ENCODE results near the gene PAK5.
A peak's percentile ranks its signal among the peaks of the same experiment; 100 is the strongest.

The PAK5 gene

DNA sequence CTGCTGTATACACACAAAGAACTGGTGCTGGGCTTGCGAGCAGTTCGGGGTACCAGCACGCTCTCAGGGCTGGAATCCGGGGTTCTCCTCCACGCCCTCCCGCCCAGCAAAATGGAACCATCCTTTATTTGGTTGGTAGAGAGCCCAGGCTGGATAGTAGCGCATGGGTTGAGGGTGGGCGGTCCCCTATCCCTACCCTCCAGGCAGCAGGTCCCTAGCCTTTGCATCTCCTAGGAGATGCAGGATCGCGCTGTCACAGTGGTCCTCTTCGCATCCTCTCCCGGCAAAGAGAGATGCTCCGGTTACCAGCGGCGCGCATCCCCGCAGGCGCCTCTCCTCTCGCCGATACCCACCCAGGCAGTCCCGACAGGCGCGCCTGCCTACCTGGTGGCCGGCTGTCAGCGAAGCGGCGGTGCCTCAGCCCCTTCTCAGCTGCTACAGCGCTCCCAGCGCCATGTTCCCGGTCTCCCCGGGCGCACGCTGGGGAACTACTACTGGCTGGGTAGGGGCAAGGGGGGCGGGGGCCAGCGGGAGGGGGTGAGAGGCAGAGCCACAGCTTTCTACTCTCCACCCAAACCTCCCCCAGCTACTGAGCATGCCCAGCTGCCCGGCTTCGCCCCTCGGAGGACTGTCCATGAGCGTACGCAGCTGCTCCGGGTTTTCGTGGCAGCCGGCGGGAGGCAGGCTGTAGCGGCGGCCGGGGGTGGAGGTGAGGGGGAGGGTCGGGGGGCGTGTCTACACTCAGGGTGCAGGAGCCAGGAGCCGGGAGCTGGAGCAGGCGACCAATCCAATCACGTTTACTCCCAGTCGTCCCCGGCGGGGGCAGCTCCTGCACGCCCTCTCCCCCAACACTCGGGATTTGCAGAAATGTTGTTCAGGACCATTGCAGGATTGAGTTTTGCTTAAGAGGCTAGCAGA, at the start of gene PAK5:
PAK5 (minus strand) TSS at position 699 of the 918 bp plus-strand sequence. CDS start 194,748 bp downstream, outside the sequence.
- peak; percentile 10 for DNase-seq (ENCODE audit: low read depth)

DNA sequence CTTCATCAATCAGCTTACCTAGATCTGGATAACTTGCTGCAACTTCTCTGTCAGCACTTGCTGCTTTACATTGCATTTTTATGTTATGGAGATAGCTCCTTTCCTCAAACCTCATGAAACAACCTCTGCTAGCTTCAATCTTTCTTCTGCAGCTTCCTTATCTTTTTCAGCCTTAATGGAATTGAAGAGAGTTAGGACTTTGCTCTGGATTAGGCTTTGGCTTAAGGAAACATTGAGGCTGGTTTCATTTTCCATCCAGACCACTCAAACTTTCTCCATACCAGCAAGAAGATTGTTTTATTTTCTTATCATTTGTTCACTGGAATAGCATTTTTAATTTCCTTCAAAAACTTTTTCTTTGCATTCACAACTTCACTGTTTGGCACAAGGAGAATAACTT, 48.8 kb upstream of the PAK5 start:
- DNase-seq (ENCODE audit: low read depth), result no peak

DNA sequence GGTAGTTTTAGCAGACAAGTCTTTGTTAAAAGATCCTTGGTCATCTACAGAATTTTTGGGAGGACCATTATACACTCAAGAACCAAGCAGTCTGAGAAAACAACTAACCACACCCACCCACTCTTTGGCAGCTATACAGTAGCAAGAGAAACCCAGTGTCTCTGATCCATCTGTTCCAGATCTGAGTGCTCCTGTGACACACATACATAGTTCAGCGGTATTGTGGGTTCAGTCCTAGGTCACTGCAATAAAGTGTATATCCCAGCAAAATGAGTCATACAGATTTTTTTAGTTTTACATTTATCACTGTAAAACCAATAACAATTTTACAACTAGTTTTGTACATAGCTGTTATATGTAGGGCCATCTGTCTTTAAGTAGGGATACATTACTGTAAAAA, 47.4 kb upstream of the PAK5 start:
- peak; percentile 13 for DNase-seq (ENCODE audit: low read depth)

DNA sequence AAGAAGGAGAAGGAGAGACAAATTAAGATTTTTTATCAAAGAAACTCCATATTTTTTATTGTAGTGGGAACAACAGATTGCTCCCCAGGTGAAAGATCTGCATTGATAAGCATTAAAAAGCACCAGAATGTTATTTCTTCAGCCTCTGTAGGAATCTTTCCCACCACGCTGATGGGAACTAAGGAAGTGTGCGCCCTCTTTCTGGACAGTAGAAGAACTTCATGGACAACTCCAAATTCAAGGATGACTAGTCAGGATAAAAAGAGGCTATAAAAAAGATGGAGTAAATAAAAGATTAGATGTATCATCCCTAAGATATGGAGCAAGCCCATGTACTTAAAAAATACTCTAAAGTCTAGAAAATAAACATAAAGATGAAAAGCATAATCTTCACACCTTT, 45.8 kb upstream of the PAK5 start:
- no peak for DNase-seq (ENCODE audit: low read depth)

DNA sequence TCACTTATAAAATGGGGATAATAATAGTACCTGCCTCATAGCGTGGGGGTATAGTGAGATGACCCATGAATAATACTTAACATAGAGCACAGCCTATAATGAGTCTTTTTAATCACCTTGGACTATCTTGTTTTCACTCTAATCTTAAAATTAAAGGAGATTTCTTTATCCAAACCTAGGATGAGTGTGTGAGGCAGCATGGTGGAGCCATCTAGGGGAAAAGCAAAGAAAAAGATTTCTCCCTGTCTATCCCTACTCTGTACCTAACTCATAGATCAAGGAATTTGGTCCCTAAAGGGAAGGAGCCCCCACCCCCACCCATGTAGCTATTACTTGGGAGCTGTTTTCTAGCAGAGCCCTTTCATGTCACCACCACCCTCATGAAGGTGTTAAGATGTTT, 45.2 kb upstream of the PAK5 start:
- DNase-seq (ENCODE audit: low read depth), result no peak

DNA sequence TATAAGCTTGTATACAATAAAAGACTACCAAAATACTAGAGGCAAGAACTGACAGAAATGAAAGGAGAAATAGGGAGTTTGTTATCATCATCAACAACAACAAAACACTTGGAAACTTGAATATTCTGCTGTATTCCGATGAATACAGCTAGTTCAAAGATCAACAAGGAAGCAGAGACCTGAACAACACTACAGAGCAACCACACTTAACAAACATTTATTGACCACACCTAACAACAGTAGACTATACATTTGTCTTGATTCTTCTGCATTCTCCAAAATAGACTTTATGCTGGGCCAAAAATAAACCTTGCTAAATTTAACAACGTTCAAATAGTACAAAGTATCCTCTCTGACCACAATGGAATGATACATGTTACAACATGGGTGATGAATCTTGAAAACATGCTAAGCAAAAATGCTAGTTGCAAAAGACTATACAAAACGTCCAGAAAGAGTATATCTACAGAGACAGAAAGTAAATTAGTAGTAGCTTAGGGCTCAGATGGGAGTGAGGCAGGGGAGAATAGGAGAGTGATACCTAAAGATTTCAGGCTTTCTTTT, 39.1 kb upstream of the PAK5 start:
- no peak for DNase-seq (ENCODE audit: low read depth)

DNA sequence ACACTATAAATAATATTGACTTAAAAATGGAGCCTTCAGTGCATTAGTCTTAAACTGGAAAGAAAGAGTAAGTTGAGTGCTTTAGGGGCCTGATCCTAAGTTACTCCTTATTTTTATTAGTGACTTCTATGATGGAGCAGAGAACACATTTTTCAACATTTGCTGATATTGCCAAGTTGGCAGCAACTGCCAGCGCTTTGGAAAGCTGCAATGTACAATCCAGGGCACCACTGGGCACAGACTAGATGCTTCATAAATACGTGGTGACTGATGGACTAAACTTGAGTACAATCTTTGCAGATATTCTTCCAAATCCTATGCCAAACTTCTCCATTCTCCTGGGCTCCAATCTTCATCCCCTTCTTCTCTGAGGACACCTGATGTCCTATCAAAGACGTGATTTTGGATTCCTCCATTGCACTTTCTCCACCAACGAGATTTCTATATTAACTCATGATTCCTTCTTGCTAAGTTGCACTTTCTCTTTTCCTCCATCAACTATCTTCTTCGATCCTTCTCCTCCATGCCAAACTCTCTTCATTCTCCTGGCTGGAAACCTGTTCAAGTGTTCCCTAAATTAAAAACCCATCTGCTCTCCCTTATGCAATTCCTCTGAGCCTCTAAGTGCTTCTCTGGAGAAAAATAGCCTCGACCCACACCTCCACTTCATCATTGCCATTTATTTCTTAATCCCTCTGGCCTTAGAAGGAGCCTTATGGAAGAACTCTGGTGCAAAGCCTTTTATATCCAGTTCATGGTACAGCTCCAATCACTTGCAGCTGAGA, 28.5 kb upstream of the PAK5 start:
- no peak for DNase-seq (ENCODE audit: low read depth)

DNA sequence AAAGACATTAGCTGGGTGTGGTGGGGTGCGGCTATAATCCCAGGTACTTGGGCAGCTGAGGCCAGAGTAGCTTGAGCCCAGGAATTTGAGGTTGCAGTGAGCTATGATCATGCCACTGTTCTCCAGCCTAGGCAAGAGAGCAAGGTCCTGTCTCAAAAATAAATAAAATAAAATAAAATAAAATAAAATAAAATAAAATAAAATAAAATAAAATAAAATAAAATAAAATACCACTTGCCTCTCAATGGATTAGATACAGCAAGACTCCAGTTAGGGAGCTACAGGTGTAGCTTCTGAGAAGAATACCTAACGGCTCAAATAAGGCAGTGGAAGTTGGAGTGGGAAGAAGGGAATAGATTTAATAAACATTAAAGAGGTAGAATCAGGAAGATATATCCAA, 13.7 kb upstream of the PAK5 start:
- DNase-seq (ENCODE audit: low read depth), result no peak

DNA sequence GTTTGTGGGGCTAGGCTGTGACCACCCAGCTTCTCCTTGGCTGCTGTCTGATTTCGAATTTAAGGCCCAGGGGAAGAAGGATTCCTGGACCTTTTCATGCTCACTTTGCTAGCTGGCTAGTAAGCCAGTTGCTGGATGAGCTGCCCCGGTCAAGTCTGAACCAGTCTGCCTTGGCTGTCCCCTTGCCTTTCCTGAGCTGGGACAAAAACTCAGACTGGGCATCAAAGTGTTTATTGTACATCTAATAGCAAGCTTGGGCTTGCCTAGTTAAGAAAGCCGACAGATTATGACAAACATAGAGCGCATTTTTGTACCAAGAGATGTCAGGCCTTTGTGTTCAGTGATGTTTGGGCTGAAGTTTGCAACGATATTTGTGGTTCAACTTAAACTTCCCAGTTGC, 750 bp upstream of the PAK5 start:
- no peak for DNase-seq (ENCODE audit: low read depth)

DNA sequence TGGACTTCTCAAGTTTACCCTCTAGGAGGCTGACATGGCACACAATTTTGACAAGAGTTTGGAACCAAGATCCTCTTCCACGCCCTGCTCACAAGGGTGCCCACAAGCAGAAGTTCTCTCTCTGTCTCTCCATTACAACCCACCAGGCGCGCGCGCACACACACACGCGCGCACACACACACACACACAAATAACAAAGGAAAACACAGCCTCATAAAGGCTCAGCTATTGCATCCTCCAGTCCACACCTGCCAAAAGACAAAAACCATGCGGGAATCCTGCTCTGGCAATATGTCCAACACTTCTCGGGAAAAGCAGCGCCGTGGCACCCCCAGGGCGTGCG, 870 bp downstream of the PAK5 start:
- DNase-seq (ENCODE audit: low read depth), result no peak

DNA sequence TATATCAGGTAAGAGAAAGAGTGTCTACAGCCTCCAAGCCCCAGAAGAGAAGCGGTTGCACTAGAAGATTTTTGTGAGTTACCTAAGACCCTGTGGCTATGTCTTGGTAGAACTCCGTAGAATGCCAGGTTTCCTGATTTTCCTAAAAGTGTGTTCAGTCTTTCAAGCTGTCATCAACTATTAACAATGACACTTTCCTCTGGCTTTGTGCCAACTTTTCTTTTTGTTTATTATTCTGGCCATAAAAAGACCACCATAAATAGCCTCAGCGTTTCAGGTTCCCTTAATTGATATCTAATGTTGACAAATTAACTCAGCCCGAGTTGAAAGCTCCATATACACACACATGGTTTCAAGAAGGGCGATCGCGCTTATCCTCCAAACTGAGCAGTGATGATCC, 1.2 kb downstream of the PAK5 start:
- DNase-seq (ENCODE audit: low read depth), result no peak

DNA sequence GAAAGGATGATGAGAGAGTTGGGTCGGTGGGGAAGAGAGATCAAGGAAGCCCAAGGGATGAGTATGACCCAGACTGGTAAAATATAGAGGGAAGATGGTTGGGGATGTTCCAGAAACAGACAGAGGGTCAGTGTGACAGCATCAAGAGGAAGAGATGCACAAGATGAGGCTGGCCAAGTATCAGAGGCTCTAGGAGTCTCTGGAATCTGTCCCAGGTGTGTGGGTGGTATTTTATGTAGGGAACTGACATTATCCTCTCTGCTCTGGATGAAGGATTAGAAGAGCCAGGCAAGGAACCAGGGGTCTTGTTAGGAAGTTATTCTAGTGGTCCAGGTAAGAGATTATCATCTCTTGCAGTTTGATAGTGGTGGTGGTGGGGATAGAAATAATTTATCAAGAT, 3.6 kb downstream of the PAK5 start:
- no peak for DNase-seq (ENCODE audit: low read depth)

DNA sequence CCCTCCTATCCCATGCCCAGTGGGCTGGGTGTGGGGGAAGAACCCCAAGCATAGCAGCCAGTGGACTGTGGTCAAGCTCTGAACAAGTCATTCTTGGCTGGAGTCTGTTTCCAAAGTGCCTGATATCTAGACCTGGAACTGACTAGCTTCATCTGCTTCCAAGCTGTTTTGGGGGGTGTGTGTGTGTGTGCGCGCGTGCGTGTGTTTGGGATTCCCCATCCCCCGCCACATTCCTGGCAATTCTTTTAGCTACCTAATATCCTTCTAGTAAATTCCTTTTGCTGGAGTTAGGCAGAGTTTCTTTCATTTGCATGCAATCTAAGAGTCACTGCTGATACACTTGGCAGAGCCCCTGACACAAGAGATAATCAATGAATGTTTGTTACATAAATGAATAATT, 7.8 kb downstream of the PAK5 start:
- no peak for DNase-seq (ENCODE audit: low read depth)

DNA sequence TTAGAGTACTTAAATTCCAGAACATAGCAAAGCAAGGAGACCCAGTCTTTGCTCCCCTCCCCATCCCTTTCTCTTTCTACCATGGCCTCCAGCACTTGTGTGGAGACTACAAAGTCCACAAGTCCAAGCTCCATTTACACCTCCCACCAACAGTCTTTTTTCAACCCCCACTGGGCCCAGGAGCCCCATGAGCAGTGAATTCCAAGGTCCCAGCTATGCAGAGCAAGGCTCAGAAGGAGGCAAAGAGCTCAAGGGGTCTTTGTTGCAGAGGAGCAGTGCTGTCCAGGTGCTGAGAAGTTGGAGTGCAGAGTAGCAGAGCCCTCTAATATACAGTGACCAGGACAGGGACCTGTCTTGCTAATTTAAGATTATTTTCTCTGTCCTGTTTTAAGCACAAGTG, 9.0 kb downstream of the PAK5 start:
- DNase-seq (ENCODE audit: low read depth), result no peak

DNA sequence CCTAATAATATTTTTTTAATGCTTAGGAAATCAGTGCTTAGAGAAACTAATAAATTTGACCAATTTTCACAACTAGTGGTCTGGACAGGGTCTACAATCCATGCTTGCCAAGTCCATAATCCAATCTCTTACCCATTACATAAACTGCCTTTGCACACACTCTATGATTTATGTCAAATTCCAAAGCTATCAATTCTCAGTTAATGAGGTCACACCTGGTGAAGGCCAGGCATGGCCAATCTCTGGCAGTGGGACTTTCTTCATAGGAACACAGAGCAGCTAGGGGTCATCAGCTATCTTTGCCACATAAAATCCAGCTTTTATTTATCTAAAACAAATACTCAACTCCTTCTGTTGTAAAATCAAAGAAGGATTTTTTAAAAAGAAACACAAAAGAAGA, 21.2 kb downstream of the PAK5 start:
- no peak for DNase-seq (ENCODE audit: low read depth)

DNA sequence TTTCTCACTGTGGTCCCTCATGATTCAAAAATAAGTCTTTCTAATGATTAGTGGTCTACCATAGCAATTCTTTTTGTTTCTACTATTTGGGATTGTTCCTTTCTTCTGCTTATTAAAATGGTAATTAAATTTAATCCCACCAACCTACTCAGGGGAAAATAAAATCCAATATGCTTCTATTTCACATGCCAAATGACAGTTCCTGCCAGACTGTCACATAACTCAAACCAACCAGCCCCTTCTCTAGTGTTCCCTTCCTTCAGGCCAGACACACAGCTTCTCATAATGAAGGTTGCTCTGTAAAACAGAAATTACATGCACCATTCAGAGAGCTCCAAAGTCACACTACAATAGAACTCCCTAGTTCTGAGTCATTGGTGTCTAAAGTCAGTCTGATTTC, 23.2 kb downstream of the PAK5 start:
- no peak for DNase-seq (ENCODE audit: low read depth)

DNA sequence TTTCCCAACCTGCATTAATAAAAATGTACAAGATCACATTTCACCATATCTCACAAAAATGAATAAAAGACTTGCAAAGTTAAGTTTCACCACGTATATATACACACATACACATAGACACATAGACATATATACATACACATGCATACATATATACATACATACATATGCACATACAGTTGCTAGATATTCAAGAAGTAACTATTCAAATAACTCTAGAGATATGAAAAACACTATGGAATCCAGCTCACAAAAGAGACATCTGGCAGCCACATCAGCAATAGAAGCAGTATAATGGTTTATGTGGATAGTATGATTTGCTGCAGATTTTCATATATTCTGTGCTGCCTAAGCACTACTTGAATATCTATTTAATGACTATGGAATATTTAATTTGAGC, 28.1 kb downstream of the PAK5 start:
- DNase-seq (ENCODE audit: low read depth), result no peak

DNA sequence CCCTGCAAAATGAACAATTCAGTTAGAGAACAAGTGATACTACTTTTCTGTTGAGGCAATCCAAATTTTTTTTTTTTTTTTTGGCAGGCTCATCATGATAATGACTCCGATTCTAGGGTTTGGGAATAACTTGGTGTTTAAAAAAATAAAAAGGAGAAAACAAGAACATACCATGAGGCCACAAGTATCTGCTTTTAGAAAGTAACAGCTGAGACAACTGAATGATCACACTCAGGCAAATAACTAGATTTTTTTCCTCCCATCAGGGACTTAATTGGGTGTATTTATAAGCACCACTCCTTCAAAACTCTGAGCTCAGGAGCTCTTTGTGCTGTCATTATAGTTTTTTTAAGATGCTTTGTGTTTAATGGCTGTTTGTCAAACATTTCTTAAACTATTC, 29.6 kb downstream of the PAK5 start:
- DNase-seq (ENCODE audit: low read depth), result no peak

DNA sequence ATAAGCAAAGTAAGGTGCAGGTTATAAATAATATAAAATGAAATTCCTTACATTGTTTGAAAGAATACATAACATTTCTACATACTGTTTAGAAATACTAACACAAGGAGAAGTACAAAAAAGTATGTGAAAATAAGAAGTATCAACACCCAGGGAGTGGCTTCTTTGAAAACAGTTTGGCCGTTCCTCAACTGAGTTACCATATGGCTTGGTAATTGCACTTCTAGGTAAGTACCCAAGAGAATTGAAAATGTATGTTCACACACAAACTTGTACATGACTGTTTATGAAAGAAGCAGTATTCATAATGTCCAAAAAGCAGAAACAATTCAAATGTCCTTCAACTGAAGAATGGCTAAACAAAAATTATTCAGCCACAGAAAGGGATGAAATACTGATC, 30.7 kb downstream of the PAK5 start:
- no peak for DNase-seq (ENCODE audit: low read depth)

DNA sequence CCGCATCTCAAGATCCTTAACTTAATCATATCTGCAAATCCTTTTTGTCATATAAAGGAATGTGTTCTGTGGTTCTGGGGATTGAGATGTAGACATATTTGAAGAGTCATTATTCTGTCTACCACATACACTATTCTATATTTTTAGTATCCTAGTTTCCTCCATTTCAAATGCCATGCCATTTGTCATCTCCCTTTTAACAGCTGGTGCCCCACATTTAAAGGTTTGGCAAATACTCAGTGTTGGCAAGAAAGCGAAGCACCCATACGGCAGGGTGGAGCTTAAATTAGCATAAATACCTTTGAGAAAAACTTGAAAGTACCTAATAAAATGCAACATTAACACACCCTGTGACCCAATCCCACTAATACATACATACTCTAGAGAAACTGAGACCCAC, 31.7 kb downstream of the PAK5 start:
- DNase-seq (ENCODE audit: low read depth), result no peak

DNA sequence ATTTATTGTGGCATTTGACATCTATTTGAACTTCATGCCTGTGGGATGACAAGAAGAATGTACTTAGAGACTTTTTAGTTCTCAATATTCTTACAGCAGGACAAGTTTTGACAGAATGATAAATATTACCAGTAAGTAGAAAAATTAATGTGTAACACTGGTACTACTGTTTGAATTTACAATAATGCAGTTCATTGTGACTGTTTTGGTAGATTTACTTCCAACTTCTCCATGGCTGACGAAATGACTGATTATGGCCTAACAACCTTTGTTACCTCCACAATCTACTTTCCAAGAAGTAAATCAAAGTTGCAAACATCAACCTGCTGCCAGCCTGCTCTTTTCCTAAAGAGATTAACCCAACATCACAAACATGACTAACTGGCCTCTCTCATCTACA, 38.5 kb downstream of the PAK5 start:
- DNase-seq (ENCODE audit: low read depth), result no peak

DNA sequence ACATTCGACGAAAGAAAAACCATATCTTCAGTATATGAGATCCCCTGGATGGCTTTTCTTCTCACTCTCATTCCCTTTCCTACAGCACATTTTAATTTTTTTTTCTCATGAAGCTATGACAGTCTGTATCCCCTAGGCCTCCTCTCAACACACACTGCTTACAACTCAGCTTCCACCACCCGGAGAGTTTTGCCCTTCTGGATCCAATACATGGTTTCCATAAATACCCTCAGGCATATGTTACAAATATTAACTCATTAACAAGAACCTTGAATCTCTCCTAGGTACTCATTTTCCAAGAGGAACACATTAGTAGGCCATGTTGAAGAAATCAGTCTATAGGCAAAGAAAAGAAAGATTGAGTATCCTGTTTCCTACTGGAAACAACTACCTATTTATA, 44.0 kb downstream of the PAK5 start:
- DNase-seq (ENCODE audit: low read depth), result no peak

DNA sequence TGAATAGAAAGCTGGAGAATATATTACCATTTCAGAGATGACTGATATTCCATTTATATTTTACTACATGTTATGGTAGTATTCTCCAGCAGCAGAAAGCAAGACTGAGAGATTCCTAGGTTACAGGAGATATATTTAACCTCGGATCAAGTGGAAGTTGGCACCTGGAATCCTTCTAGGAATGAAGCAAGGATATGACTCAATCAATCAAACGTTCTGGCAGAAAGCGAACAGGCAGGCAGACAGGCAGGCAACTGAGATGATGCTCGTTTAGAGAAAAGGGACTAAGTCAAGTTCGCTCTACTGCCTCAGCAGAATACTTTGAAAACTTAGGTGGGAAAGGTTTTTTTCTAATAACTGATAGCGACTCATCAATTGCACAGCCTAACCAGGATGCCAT, 46.2 kb downstream of the PAK5 start:
- no peak for DNase-seq (ENCODE audit: low read depth)

Data from non-pigmented ciliary epithelial cell (primary cell).